Caki2 (cell line): ENCODE measurements around the gene CPT1A. TPM values are rescaled to one million over a fixed set of nuclear protein-coding genes. Genes with fewer than 3 reads are reported as not detected.

Source experiments
- DNase-seq: peaks from one replicate; pipeline ENCODE4 v3.0.0-alpha.2; 2015; ENCODE audit warnings: low read depth
- in situ Hi-C: cut with HindIII; loops from 2 replicates; pipeline ENCODE4 v1.10.0; 2016; ENCODE audit warnings: low sequenced_read_pairs, low pct_unique_long_range_greater_than_20kb, mixed read lengths
- total RNA-seq: library from RNA; depleted of rRNA; stranded (reverse); fragments of >200 nt; shearing (Covaris generic); gene quantifications from 2 replicates; pipeline ENCODE4 v1.2.3, GENCODE V29; 2014; ENCODE audit warnings: low replicate concordance

The CPT1A gene
- total RNA-seq, 1 experiment from 2014 or later: 30.4 TPM

DNA sequence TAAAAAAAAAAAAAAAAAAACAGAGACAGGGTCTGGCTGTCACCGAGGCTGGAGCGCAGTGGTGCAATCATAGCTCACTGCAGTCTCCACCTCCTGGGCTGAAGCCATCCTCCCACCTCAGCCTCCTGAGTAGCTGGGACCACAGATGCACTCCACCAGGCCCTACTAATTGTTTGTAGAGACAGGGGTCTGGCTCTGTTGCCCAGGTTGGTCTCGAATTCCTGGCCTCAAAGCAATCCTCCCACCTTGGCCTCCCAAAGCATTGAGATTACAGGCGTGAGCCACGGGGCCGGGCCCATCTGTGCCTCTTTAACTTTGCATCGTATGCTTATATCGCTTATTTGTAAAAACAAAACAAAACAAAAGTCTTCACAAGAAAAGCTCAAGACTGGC is 3.1 kb downstream of the CPT1A start:
- in situ Hi-C loops: no loop called here
- DNase-seq: no peak

GRCh38 chr11:68837583-68838571 is 3.8 kb downstream of the CPT1A start:
- no peak for DNase-seq
- in situ Hi-C loops: no loop called here

GRCh38 chr11:68835749-68836148 is 6.0 kb downstream of the CPT1A start:
- no peak for DNase-seq
- in situ Hi-C loops: no loop called here

GRCh38 chr11:68835328-68835727 is 6.4 kb downstream of the CPT1A start:
- no peak for DNase-seq
- in situ Hi-C loops: no loop called here

GRCh38 chr11:68832476-68833181 is 9.1 kb downstream of the CPT1A start:
- DNase-seq: no peak
- in situ Hi-C loops: no loop called here

DNA sequence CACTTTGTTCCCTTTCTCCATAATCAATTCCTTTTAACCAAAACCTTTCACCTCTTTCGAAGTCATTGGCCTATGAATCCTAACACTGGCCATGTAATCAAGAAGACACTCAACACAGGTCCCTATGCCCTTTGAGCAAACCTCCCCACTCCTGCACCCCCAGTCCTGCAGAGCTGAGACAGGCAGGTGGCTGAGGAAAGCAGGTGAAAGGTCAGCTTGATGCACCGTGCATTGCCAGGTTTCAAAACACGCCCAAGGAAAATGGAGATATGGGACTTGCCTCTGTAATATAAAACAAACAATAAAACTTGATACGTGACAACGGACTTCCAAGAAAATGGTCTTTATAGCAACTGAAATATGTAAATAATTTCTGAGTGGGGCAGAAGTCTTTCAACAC is 10.6 kb downstream of the CPT1A start:
- no peak for DNase-seq
- in situ Hi-C loops: no loop called here

- in situ Hi-C loops: no loop called here
- no peak for DNase-seq
Measured at GRCh38 chr11:68829581-68829980, 12.1 kb downstream of the CPT1A start.

- no peak for DNase-seq
- in situ Hi-C loops: no loop called here
Measured at GRCh38 chr11:68828957-68829356, 12.8 kb downstream of the CPT1A start.

GRCh38 chr11:68828155-68828931 is 13.4 kb downstream of the CPT1A start:
- in situ Hi-C loops: no loop called here
- DNase-seq: no peak

GRCh38 chr11:68827733-68828132 is 14.0 kb downstream of the CPT1A start:
- in situ Hi-C loops: no loop called here
- DNase-seq: no peak

- in situ Hi-C loops: no loop called here
- no peak for DNase-seq
Measured at GRCh38 chr11:68826726-68827125, 15.0 kb downstream of the CPT1A start.

GRCh38 chr11:68825571-68825970 is 16.1 kb downstream of the CPT1A start:
- DNase-seq: peak; percentile 14
- in situ Hi-C loops: no loop called here

- in situ Hi-C loops: no loop called here
- no peak for DNase-seq
Measured at GRCh38 chr11:68822546-68822945, 19.2 kb downstream of the CPT1A start.

- no peak for DNase-seq
- in situ Hi-C loops: no loop called here
Measured at GRCh38 chr11:68821670-68822069, 20.0 kb downstream of the CPT1A start.

DNA sequence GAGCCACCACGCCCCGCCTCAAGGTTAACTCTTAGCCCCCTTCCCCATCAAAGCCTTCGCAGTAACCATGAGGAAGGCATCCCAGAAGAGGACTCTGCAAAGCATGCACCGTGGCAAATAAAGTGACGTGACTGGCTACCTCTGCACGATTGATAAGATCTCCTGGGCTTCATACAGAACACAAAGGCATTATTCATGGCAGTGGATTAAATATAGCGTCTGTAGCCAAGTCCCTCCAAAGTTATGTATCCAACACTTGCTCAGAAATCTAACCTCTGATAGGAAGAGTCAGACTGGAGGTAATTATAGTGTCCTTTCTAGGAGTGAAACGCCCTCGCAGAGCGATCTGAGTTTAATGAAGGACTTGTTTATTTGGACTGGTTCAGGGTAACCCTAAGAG is 22.4 kb downstream of the CPT1A start:
- no peak for DNase-seq
- in situ Hi-C loops: no loop called here

DNA sequence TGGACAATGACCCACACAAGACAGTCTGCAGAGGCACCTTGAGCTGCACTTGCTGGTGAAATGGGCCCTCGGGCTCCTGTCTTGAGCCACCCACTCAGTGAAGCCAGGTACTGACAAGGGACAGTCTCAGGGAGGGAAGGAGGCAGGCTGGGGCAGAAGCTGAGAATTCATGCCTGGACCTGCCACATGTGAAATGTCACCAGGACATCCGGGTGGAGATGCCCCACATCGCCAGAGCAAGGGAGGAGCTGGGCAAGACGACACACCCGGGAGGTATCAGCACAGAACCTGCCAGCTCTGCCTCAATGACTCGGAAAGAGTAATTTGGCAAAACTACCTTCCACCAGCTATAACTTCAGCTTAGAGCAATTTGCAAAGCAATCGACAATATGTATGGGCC is 23.5 kb downstream of the CPT1A start:
- DNase-seq: no peak
- in situ Hi-C loops: no loop called here

DNA sequence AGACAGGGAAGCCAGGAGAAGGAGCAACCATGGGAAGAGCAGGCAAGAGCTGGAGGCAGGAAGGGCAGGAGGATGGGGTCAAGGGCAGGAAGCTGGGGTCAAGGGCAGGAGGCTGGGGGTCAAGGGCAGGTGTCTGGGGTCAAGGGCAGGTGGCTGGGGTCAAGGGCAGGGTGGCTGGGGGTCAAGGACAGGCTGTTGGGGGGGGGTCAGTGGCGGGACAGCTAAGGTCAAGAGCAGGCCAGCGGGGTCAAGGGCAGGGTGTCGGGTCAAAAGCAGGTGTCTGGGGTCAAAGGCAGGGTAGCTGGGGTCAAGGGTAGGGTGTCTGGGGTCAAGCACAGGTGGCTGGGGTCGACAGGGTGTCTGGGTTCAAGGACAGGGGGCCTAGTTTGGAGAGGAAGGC is 24.2 kb downstream of the CPT1A start:
- no peak for DNase-seq
- in situ Hi-C loops: no loop called here

DNA sequence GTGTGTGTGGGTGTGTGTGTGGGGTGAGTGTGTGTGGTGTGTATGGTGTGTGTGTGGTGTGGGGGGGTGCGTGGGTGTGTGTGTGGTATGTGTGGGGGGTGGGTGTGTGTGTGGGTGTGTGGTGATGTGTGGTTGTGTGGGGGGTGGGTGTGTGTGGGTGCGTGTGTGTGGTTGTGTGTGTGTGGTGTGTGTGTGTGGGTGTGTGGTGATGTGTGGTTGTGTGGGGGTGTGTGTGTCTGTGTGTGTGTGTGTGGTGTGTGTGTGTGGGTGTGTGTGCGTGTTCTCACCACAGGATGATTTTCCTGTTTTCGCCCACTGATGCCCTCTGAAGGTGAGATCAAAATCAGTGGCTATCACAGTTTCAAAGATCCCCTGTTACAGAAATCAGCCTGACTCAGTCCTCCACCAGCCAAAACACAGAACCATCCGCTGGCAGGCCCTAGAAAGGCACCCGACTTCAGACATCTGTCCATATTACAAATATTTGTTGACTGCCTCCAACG is 24.7 kb downstream of the CPT1A start:
- DNase-seq: no peak
- in situ Hi-C loops: no loop called here
